Endodermal cell (in vitro differentiated cells): ENCODE measurements around the gene CEP164. TPM values are rescaled to one million over a fixed set of nuclear protein-coding genes. Genes with fewer than 3 reads are reported as not detected.

Experiments
- DNase-seq: peaks from one replicate; pipeline ENCODE4 v3.0.0-alpha.2; 2017
- H3K27ac ChIP-seq: 2 replicates; pipeline ENCODE4 v1.5.1; 2013; ENCODE audit warnings: mild to moderate bottlenecking, low read depth, low read length, moderate library complexity
- H3K27me3 ChIP-seq: 2 replicates; pipeline ENCODE4 v1.6.1; 2013; ENCODE audit warnings: mild to moderate bottlenecking, low read length, moderate library complexity; ENCODE audit not compliant: insufficient read depth, control insufficient read depth, poor library complexity, severe bottlenecking
- H3K36me3 ChIP-seq: 2 replicates; pipeline ENCODE4 v1.7.0; 2013; ENCODE audit warnings: mild to moderate bottlenecking, low read length, moderate library complexity; ENCODE audit not compliant: control insufficient read depth, insufficient read depth
- H3K4me1 ChIP-seq: one replicate; pipeline ENCODE4 v1.7.0; 2013; ENCODE audit warnings: low read length; ENCODE audit not compliant: control insufficient read depth, insufficient read depth
- H3K4me3 ChIP-seq: 2 replicates; pipeline ENCODE4 v1.5.1; 2013; ENCODE audit warnings: mild to moderate bottlenecking, low read length, moderate library complexity
- H3K9ac ChIP-seq: 2 replicates; pipeline ENCODE4 v1.6.1; 2013; ENCODE audit warnings: mild to moderate bottlenecking, low read length, moderate library complexity; ENCODE audit not compliant: poor library complexity, severe bottlenecking; ENCODE audit errors: extremely low read depth
- H3K9me3 ChIP-seq: 2 replicates; pipeline ENCODE4 v1.6.1; 2013; ENCODE audit warnings: mild to moderate bottlenecking, low read length, moderate library complexity; ENCODE audit not compliant: control insufficient read depth
- H3K27ac Mint-ChIP-seq: 2 replicates; pipeline ENCODE4 v1.8.0; 2020; ENCODE audit warnings: mixed read lengths
- H3K27me3 Mint-ChIP-seq: 2 replicates; pipeline ENCODE4 v1.8.0; 2021; ENCODE audit warnings: mild to moderate bottlenecking, mixed read lengths; ENCODE audit not compliant: insufficient read depth
- H3K36me3 Mint-ChIP-seq: 2 replicates; pipeline ENCODE4 v1.8.0; 2020; ENCODE audit warnings: low read depth, mixed read lengths
- H3K4me1 Mint-ChIP-seq: 2 replicates; pipeline ENCODE4 v1.8.0; 2020; ENCODE audit warnings: mixed read lengths
- H3K4me3 Mint-ChIP-seq: 2 replicates; pipeline ENCODE4 v1.8.0; 2020; ENCODE audit warnings: mild to moderate bottlenecking, moderate library complexity, mixed read lengths
- H3K9me3 Mint-ChIP-seq: 2 replicates; pipeline ENCODE4 v1.8.0; 2020; ENCODE audit warnings: mild to moderate bottlenecking, mixed read lengths
- CTCF ChIP-seq: fragments of 200-600 bp; sonication (generic); conservative IDR thresholded peaks from 2 replicates; pipeline ENCODE4 v1.5.0; 2021; ENCODE audit warnings: antibody characterized with exemption, mild to moderate bottlenecking
- WGBS, 2 experiments: methylation state at CpG; one replicate each; pipeline versions ENCODE4 v1.1.5 to v1.1.7; 2013; ENCODE audit warnings: missing lambda C conversion rate in 2 of 2, mixed read lengths in 1 of 2; ENCODE audit not compliant: insufficient coverage in 1 of 2, insufficient read length in 1 of 2; 5-methylcytosine and 5-hydroxymethylcytosine counted together
- total RNA-seq, 2 donors: library from RNA; stranded (reverse); fragmentation: NEBNext Ultra II Directional in 1 of 2; extraction: Animal tissue kit (Norgen Biotek cat#: 25700) in 1 of 2; gene quantifications; 2 replicates in 1 of 2; 3 replicates in 1 of 2; pipeline ENCODE4 v1.2.1, GENCODE V29; 2021

CEP164 gene
- total RNA-seq, 2 donors from 2014 or later, result 32.7 to 33.6 TPM

GRCh38 chr11:117434481-117434880 is 106.8 kb downstream of the CEP164 start:
- Histone ChIP-seq H3K4me3 (no peak overlapping the region), H3K9me3 (no peaks in the 10 kb centered on the region), H3K36me3 (no peaks in the 10 kb centered on the region), H3K4me1 (peaks cover 7% of the 10 kb centered on the region), H3K9ac (no peak overlapping the region), H3K27me3 (peaks cover 9% of the 10 kb centered on the region), H3K27ac (no peak overlapping the region)
- H3K9me3 Mint-ChIP-seq, result no peaks in the 10 kb centered on the region
- peaks cover 15% of the 10 kb centered on the region for H3K4me1 Mint-ChIP-seq
- no peak for TF ChIP-seq CTCF
- 92 to 97% methylated on average over 1 of the region's 1 CpG for WGBS, 2 experiments
- no peak overlapping the region for H3K4me3 Mint-ChIP-seq
- H3K36me3 Mint-ChIP-seq, result no peaks in the 10 kb centered on the region
- no peak for DNase-seq
- H3K27ac Mint-ChIP-seq, result no peak overlapping the region
- peaks cover 21% of the 10 kb centered on the region for H3K27me3 Mint-ChIP-seq

- H3K9ac ChIP-seq, result no peak overlapping the region
- H3K27ac ChIP-seq, result no peak overlapping the region
- no peaks in the 10 kb centered on the region for H3K9me3 ChIP-seq
- no peak for DNase-seq
- Mint-ChIP-seq H3K27ac (no peak overlapping the region), H3K36me3 (no peaks in the 10 kb centered on the region), H3K4me3 (no peak overlapping the region), H3K4me1 (peaks cover 6% of the 10 kb centered on the region), H3K9me3 (no peaks in the 10 kb centered on the region), H3K27me3 (peaks cover 23% of the 10 kb centered on the region)
- H3K4me3 ChIP-seq, result no peak overlapping the region
- peaks cover 9% of the 10 kb centered on the region for H3K27me3 ChIP-seq
- TF ChIP-seq CTCF, result no peak
- no peaks in the 10 kb centered on the region for H3K36me3 ChIP-seq
- peaks cover 1% of the 10 kb centered on the region for H3K4me1 ChIP-seq
- 94 to 95% methylated on average over 4 to 6 of the region's 6 CpGs for WGBS, 2 experiments
These were observed 107.7 kb downstream of the CEP164 start for GRCh38 chr11:117435326-117435725.

- Histone ChIP-seq H3K4me1 (no peaks in the 10 kb centered on the region), H3K9ac (no peak overlapping the region), H3K36me3 (no peaks in the 10 kb centered on the region), H3K27ac (no peak overlapping the region), H3K4me3 (no peak overlapping the region), H3K9me3 (no peaks in the 10 kb centered on the region), H3K27me3 (peaks cover 9% of the 10 kb centered on the region)
- Mint-ChIP-seq H3K4me1 (peaks cover 2% of the 10 kb centered on the region), H3K27ac (no peak overlapping the region), H3K36me3 (no peaks in the 10 kb centered on the region), H3K4me3 (no peak overlapping the region), H3K9me3 (no peaks in the 10 kb centered on the region), H3K27me3 (peaks cover 23% of the 10 kb centered on the region)
- WGBS, 2 experiments, result 92 to 94% methylated on average over 12 to 23 of the region's 23 CpGs
- TF ChIP-seq CTCF, result peak; percentile 21
- DNase-seq, result no peak
These were observed 109.6 kb downstream of the CEP164 start for GRCh38 chr11:117437041-117437790.
